Uterus (tissue), 4 donors: ENCODE data around the gene THEMIS. TPM values are rescaled to one million over a fixed set of nuclear protein-coding genes. Genes with fewer than 3 reads are reported as not detected.

Experiments used
- DNase-seq, 2 donors: peaks; one replicate each; pipeline ENCODE4 v3.0.0-alpha.2; 2019 to 2020
- H3K27ac ChIP-seq, 2 donors: fragments of 200-600 bp; sonication (generic); 1 replicate in 1 of 2; 2 replicates in 1 of 2; pipeline ENCODE4 v1.5.1; 2016 to 2018
- H3K27me3 ChIP-seq, 2 donors: fragments of 200-600 bp; sonication (generic); one replicate each; pipeline ENCODE4 v1.5.1; 2018 to 2019; ENCODE audit warnings: control low read depth in 1 of 2
- H3K36me3 ChIP-seq, 2 donors: fragments of 200-600 bp; sonication (generic); one replicate each; pipeline ENCODE4 v1.5.1; 2019; ENCODE audit warnings: control low read depth in 1 of 2
- H3K4me1 ChIP-seq, 2 donors: fragments of 200-600 bp; sonication (generic); one replicate each; pipeline ENCODE4 v1.5.1; 2018 to 2019; ENCODE audit warnings: control low read depth in 1 of 2
- H3K4me3 ChIP-seq, 2 donors: fragments of 200-600 bp; sonication (generic); 1 replicate in 1 of 2; 2 replicates in 1 of 2; pipeline ENCODE4 v1.5.1; 2018 to 2019; ENCODE audit warnings: mild to moderate bottlenecking in 1 of 2
- H3K9me3 ChIP-seq, 2 donors: fragments of 200-600 bp; sonication (generic); one replicate each; pipeline ENCODE4 v1.5.1; 2019; ENCODE audit warnings: control low read depth in 1 of 2
- POLR2A ChIP-seq, 2 donors: fragments of 450-650 bp; IDR thresholded peaks; one replicate each; pipeline ENCODE4 v1.6.1; 2016; ENCODE audit warnings: antibody characterized with exemption in 2 of 2, mild to moderate bottlenecking in 1 of 2, moderate library complexity in 1 of 2
- intact Hi-C: fragments of 100-400 bp; cut with DNase I; formaldehyde crosslinking; loops from one replicate; pipeline ENCODE4 v1.15.1; 2023; ENCODE audit warnings: low total_unique reads
- total RNA-seq, 4 donors: library from RNA; depleted of rRNA in 3 of 4; stranded (reverse); fragments of >200 nt in 3 of 4; gene quantifications; one replicate each; pipeline versions ENCODE4 v1.1.0 to v1.2.4, GENCODE V29; 2014 to 2023
- TF ChIP-seq, protein P1 (sequence below), 4 experiments: fragments of 200-600 bp in 2 of 4; fragments of 450-650 bp in 2 of 4; sonication (generic) in 2 of 4; IDR thresholded peaks; one replicate each; pipeline ENCODE4 v1.5.1; 2016 to 2019; ENCODE audit warnings: antibody characterized with exemption in 4 of 4, mild to moderate bottlenecking in 2 of 4, moderate library complexity in 1 of 4
- donor health status: DM: yes; HTN: yes; CAD: no.

The THEMIS gene
- total RNA-seq, 4 donors from 2014 or later, result 0.21 to 1.6 (median 0.59) TPM; not detected in 1

- no peaks in the 10 kb centered on the region for H3K36me3 ChIP-seq
- no peak overlapping the region for H3K4me3 ChIP-seq
- no peaks in the 10 kb centered on the region for H3K4me1 ChIP-seq
- intact Hi-C loops, result no loop called here
- TF ChIP-seq, protein P1, sequence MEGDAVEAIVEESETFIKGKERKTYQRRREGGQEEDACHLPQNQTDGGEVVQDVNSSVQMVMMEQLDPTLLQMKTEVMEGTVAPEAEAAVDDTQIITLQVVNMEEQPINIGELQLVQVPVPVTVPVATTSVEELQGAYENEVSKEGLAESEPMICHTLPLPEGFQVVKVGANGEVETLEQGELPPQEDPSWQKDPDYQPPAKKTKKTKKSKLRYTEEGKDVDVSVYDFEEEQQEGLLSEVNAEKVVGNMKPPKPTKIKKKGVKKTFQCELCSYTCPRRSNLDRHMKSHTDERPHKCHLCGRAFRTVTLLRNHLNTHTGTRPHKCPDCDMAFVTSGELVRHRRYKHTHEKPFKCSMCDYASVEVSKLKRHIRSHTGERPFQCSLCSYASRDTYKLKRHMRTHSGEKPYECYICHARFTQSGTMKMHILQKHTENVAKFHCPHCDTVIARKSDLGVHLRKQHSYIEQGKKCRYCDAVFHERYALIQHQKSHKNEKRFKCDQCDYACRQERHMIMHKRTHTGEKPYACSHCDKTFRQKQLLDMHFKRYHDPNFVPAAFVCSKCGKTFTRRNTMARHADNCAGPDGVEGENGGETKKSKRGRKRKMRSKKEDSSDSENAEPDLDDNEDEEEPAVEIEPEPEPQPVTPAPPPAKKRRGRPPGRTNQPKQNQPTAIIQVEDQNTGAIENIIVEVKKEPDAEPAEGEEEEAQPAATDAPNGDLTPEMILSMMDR (IDR thresholded peaks at IDR 0.05), result no peak
- TF ChIP-seq POLR2A (IDR thresholded peaks at IDR 0.05), result no peak
- DNase-seq, result no peak
- H3K27ac ChIP-seq, result no peak overlapping the region
- H3K27me3 ChIP-seq, result no peaks in the 10 kb centered on the region
- no peaks in the 10 kb centered on the region for H3K9me3 ChIP-seq
These were observed 87.2 kb downstream of the THEMIS start for GRCh38 chr6:127813699-127814027.

GRCh38 chr6:127812985-127813698 lies 87.7 kb downstream of the THEMIS start:
- H3K27me3 ChIP-seq, result no peaks in the 10 kb centered on the region
- no peaks in the 10 kb centered on the region for H3K9me3 ChIP-seq
- H3K27ac ChIP-seq, result no peak overlapping the region
- intact Hi-C loops, result no loop called here
- TF ChIP-seq, protein P1 (IDR thresholded peaks at IDR 0.05), result no peak
- TF ChIP-seq POLR2A (IDR thresholded peaks at IDR 0.05), result no peak
- no peaks in the 10 kb centered on the region for H3K36me3 ChIP-seq
- DNase-seq, result no peak
- H3K4me1 ChIP-seq, result no peaks in the 10 kb centered on the region
- H3K4me3 ChIP-seq, result no peak overlapping the region

- H3K27me3 ChIP-seq, result no peaks in the 10 kb centered on the region
- no peaks in the 10 kb centered on the region for H3K36me3 ChIP-seq
- H3K9me3 ChIP-seq, result no peaks in the 10 kb centered on the region
- H3K4me1 ChIP-seq, result no peaks in the 10 kb centered on the region
- TF ChIP-seq POLR2A (IDR thresholded peaks at IDR 0.05), result no peak
- TF ChIP-seq, protein P1 (IDR thresholded peaks at IDR 0.05), result no peak
- H3K4me3 ChIP-seq, result no peak overlapping the region
- intact Hi-C loops, result no loop called here
- DNase-seq, result no peak
- no peak overlapping the region for H3K27ac ChIP-seq
These were observed 88.8 kb downstream of the THEMIS start for GRCh38 chr6:127811900-127812570.

DNA sequence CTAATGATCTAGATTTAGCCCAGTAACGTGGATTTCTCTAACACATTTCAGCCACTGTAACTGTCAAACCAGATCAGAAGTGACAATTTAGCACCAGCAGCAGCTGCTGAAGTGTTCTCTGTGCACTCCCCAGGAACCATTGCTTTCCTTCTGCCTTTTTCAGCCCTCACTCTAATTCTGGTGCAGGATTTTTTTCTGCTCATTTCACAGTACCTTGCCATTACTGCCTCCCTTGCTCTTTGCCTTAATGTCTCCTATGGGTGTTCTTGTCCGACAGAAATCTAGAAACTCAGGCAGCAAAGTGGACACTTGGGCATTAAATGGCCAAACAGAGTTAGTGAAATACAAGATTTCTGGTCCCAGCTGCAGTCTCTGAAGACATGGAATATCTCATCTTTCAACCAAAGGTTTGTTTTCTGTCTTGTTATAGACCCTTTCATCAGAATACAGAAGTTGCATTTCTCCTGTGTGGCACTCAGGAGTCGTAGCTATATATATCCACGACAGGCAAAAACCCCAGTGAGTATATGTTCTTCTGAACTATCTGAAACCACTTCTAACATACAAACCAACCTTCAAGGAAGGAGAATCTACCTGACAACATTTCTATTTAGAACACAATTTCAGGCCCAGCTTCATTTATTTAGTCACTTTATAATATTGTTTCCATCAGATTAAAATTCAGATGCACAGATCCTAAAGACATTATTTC lies 92.9 kb downstream of the THEMIS start:
- DNase-seq, result no peak
- H3K27me3 ChIP-seq, result no peaks in the 10 kb centered on the region
- intact Hi-C loops, result no loop called here
- H3K4me3 ChIP-seq, result no peak overlapping the region
- no peak overlapping the region for H3K27ac ChIP-seq
- no peaks in the 10 kb centered on the region for H3K36me3 ChIP-seq
- no peaks in the 10 kb centered on the region for H3K9me3 ChIP-seq
- no peak for TF ChIP-seq POLR2A (IDR thresholded peaks at IDR 0.05)
- TF ChIP-seq, protein P1 (IDR thresholded peaks at IDR 0.05), result no peak
- H3K4me1 ChIP-seq, result no peaks in the 10 kb centered on the region

DNA sequence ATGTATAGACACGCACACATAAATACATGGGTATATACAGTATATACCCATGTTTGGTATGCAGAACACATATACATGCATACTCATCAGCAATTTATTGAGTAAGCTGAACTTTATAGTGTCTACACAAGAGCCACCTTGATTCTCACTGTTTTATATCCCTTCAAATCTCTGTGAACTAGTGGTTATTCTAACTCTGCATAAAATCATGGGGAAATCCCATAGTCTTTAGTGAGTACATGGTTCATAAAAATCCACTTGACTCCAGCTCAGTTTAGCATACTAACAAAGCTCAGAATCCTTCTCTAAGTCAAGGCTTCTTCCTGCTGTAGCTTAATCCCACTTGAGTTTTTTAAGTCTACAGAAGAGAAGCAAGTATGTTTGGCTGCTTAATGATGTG lies 104.1 kb downstream of the THEMIS start:
- no peaks in the 10 kb centered on the region for H3K36me3 ChIP-seq
- H3K9me3 ChIP-seq, result no peaks in the 10 kb centered on the region
- intact Hi-C loops, result no loop called here
- no peak for DNase-seq
- TF ChIP-seq POLR2A (IDR thresholded peaks at IDR 0.05), result no peak
- TF ChIP-seq, protein P1 (IDR thresholded peaks at IDR 0.05), result no peak
- H3K27ac ChIP-seq, result no peak overlapping the region
- H3K27me3 ChIP-seq, result no peaks in the 10 kb centered on the region
- H3K4me3 ChIP-seq, result no peak overlapping the region
- no peaks in the 10 kb centered on the region for H3K4me1 ChIP-seq
